Measurements from ENCODE around the gene HNRNPF.

The HNRNPF gene

DNA sequence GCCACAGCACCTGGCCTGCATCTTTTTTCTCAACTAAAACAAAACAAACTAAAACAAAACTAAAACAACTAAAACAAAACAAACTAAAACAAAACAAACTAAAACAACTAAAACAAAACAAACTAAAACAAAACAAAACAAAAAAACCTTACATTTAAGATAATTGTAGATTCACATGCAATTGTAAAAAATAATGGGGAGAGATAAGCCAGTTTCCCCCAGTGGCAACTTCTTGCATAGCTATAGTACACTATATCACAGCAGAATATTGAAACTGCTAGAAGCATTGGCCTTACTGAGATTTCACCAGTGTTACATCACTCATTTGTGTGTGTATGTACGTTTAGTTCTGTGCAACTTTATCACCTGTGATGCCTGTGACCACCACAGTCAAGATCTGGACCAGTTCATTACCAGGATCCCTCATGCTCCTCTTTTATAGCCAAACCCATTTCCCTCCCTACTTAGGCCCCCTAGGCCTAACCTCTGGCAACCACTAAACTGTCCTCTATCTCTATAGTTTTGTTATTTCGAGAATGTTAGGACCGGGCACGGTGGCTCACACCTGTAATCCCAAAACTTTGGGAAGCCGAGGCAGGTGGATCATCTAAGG lies 28.3 kb downstream of the HNRNPF start:
- FAIRE-seq, result no peak
- TF ChIP-seq POU2F2 (IDR thresholded peaks at IDR 0.05; ENCODE audit: low read depth, low read length) (no peak), SPI1 (IDR thresholded peaks at IDR 0.05; ENCODE audit: low read depth, low read length) (no peak), POLR2AphosphoS5 (IDR thresholded peaks at IDR 0.05; ENCODE audit: low read depth, low read length) (no peak), TAF1 (IDR thresholded peaks at IDR 0.05; ENCODE audit: low read depth, low read length) (no peak), POLR2A (IDR thresholded peaks at IDR 0.05; ENCODE audit: low read depth, low read length) (no peak), PAX5 (IDR thresholded peaks at IDR 0.05; ENCODE audit: insufficient read depth, low read length, severe bottlenecking) (no peak)
- no peak for DNase-seq (ENCODE audit: insufficient read length, low spot score)

DNA sequence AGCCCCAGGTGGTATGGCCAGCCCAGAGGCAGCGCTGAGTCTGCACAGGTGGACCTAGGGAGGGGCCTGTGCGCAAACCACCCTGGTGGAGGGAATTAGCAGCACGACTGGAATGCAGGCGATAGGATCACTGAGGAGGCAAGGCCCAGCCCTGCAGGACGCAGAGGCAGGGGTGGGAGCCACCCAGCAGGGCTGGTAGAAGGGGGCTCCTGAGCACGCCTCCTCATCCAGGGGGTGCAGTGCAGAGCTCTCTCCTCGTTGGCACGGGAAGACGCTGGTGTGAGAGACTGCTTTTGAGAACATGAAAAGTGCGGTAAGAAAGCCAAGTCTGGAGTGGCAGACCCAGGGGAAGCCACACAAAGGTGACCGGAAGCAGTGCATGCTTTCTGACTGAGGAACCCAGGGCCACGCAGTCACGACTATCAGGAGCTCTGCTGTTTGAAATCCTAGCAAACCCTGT lies 31.5 kb downstream of the HNRNPF start:
- FAIRE-seq, result no peak
- TF ChIP-seq POLR2AphosphoS5 (IDR thresholded peaks at IDR 0.05; ENCODE audit: low read depth, low read length), result no peak
- no peak for TF ChIP-seq PAX5 (IDR thresholded peaks at IDR 0.05; ENCODE audit: insufficient read depth, low read length, severe bottlenecking)
- TF ChIP-seq POLR2A (IDR thresholded peaks at IDR 0.05; ENCODE audit: low read depth, low read length), result no peak
- TF ChIP-seq TAF1 (IDR thresholded peaks at IDR 0.05; ENCODE audit: low read depth, low read length), result no peak
- no peak for TF ChIP-seq SPI1 (IDR thresholded peaks at IDR 0.05; ENCODE audit: low read depth, low read length)
- no peak for DNase-seq (ENCODE audit: insufficient read length, low spot score)

DNA sequence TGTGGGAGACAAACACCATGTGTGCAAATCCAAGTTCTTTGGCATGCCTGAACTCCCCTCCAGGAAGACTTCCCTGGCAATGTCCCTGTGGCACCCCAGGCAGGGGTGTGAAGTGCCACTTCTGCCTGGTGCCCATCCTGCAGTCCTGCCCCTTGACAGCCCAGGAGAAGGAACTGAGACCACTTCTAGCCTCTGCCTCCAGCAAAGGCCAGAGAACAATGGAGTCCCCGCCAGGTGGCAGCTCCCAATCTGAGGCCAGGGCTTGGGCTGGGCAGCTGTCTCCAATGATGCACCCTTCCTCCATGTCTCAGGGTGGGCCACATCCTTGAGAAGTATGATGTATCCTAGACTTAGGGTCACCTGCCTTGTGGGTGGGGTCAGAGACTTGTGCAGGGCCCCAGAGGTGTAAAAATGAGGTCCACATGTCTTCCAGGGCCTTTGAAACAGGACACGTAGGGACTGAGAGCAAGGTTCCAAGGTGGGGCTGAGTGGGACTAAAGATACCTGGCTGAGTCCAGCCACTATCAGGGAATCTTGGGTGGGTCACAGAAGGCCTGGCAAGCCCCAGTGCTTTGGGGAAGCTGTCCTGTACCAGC lies 32.1 kb downstream of the HNRNPF start:
- no peak for TF ChIP-seq POLR2AphosphoS5 (IDR thresholded peaks at IDR 0.05; ENCODE audit: low read depth, low read length)
- no peak for TF ChIP-seq POU2F2 (IDR thresholded peaks at IDR 0.05; ENCODE audit: low read depth, low read length)
- TF ChIP-seq POLR2A (IDR thresholded peaks at IDR 0.05; ENCODE audit: low read depth, low read length), result no peak
- TF ChIP-seq PAX5 (IDR thresholded peaks at IDR 0.05; ENCODE audit: insufficient read depth, low read length, severe bottlenecking), result no peak
- no peak for TF ChIP-seq TAF1 (IDR thresholded peaks at IDR 0.05; ENCODE audit: low read depth, low read length)
- TF ChIP-seq SPI1 (IDR thresholded peaks at IDR 0.05; ENCODE audit: low read depth, low read length), result no peak
- DNase-seq (ENCODE audit: insufficient read length, low spot score), result no peak
- no peak for FAIRE-seq

DNA sequence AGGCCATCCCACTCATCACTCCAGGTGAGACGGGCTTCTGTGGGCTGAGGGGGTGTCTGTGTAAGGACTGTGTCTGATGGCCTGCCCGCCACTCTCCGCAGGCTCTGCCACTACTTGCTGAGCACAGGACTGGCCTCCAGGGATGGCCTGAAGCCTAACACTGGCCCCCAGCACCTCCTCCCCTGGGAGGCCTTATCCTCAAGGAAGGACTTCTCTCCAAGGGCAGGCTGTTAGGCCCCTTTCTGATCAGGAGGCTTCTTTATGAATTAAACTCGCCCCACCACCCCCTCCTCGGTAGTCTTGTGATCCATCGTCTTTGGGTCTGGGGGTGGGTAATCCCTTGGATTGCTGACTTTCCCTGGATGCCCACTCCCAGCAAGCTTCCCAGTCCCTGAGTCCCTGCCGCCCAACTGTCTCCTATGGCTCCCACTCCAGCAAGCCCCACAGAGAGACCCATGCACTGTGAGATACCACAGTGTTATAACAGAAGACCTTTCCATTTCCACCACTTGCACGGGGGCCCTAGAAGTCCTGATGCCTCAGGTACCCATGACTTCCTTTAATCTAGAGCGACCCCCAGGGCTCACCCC lies 32.8 kb downstream of the HNRNPF start:
- DNase-seq (ENCODE audit: insufficient read length, low spot score) (no peak), FAIRE-seq (no peak)
- TF ChIP-seq POLR2AphosphoS5 (IDR thresholded peaks at IDR 0.05; ENCODE audit: low read depth, low read length), result no peak
- TF ChIP-seq POU2F2 (IDR thresholded peaks at IDR 0.05; ENCODE audit: low read depth, low read length), result no peak
- no peak for TF ChIP-seq TAF1 (IDR thresholded peaks at IDR 0.05; ENCODE audit: low read depth, low read length)
- no peak for TF ChIP-seq SPI1 (IDR thresholded peaks at IDR 0.05; ENCODE audit: low read depth, low read length)
- TF ChIP-seq POLR2A (IDR thresholded peaks at IDR 0.05; ENCODE audit: low read depth, low read length), result no peak
- no peak for TF ChIP-seq PAX5 (IDR thresholded peaks at IDR 0.05; ENCODE audit: insufficient read depth, low read length, severe bottlenecking)

DNA sequence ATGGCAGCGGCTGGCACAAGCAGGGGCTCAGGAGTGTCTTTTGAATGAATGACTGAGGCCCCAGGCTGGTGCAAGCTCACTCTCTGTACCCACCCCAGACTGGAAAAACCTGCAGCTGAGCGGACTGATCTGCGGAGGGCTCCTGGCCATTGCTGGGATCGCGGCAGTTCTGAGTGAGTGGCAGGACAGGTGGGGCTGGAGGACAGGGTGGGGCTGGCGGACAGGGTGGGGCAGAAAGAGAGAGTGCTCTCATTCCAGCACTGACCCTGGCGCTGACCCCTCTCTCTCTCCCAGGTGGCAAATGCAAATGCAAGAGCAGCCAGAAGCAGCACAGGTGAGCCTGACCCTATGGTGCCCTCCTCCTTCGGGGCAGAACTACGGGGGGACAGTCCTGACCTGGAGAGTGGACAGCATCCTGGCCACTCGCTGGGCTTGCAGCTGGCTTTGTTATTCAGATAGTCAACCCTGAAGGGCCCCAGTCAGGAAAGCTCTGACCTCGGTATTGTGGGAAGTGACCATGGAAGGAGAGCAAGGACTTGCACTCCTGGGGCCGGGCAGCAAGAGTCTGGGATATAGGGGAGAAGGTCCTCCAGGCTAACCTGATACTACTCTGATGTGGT lies 33.5 kb downstream of the HNRNPF start:
- no peak for DNase-seq (ENCODE audit: insufficient read length, low spot score)
- FAIRE-seq, result no peak
- TF ChIP-seq SPI1 (IDR thresholded peaks at IDR 0.05; ENCODE audit: low read depth, low read length), result no peak
- no peak for TF ChIP-seq TAF1 (IDR thresholded peaks at IDR 0.05; ENCODE audit: low read depth, low read length)
- no peak for TF ChIP-seq POU2F2 (IDR thresholded peaks at IDR 0.05; ENCODE audit: low read depth, low read length)
- no peak for TF ChIP-seq POLR2AphosphoS5 (IDR thresholded peaks at IDR 0.05; ENCODE audit: low read depth, low read length)
- no peak for TF ChIP-seq PAX5 (IDR thresholded peaks at IDR 0.05; ENCODE audit: insufficient read depth, low read length, severe bottlenecking)
- no peak for TF ChIP-seq POLR2A (IDR thresholded peaks at IDR 0.05; ENCODE audit: low read depth, low read length)

- FAIRE-seq (no peak), DNase-seq (ENCODE audit: insufficient read length, low spot score) (no peak)
- no peak for TF ChIP-seq PAX5 (IDR thresholded peaks at IDR 0.05; ENCODE audit: insufficient read depth, low read length, severe bottlenecking)
- no peak for TF ChIP-seq POLR2A (IDR thresholded peaks at IDR 0.05; ENCODE audit: low read depth, low read length)
- no peak for TF ChIP-seq POLR2AphosphoS5 (IDR thresholded peaks at IDR 0.05; ENCODE audit: low read depth, low read length)
- TF ChIP-seq SPI1 (IDR thresholded peaks at IDR 0.05; ENCODE audit: low read depth, low read length), result no peak
- no peak for TF ChIP-seq TAF1 (IDR thresholded peaks at IDR 0.05; ENCODE audit: low read depth, low read length)
- no peak for TF ChIP-seq POU2F2 (IDR thresholded peaks at IDR 0.05; ENCODE audit: low read depth, low read length)
Observed at GRCh38 chr10:43374194-43374593, 34.8 kb downstream of the HNRNPF start.

GRCh38 chr10:43373461-43373860 lies 35.5 kb downstream of the HNRNPF start:
- no peak for DNase-seq (ENCODE audit: insufficient read length, low spot score)
- no peak for FAIRE-seq
- no peak for TF ChIP-seq POU2F2 (IDR thresholded peaks at IDR 0.05; ENCODE audit: low read depth, low read length)
- no peak for TF ChIP-seq POLR2AphosphoS5 (IDR thresholded peaks at IDR 0.05; ENCODE audit: low read depth, low read length)
- TF ChIP-seq TAF1 (IDR thresholded peaks at IDR 0.05; ENCODE audit: low read depth, low read length), result no peak
- TF ChIP-seq SPI1 (IDR thresholded peaks at IDR 0.05; ENCODE audit: low read depth, low read length), result no peak
- no peak for TF ChIP-seq PAX5 (IDR thresholded peaks at IDR 0.05; ENCODE audit: insufficient read depth, low read length, severe bottlenecking)
- no peak for TF ChIP-seq POLR2A (IDR thresholded peaks at IDR 0.05; ENCODE audit: low read depth, low read length)

DNA sequence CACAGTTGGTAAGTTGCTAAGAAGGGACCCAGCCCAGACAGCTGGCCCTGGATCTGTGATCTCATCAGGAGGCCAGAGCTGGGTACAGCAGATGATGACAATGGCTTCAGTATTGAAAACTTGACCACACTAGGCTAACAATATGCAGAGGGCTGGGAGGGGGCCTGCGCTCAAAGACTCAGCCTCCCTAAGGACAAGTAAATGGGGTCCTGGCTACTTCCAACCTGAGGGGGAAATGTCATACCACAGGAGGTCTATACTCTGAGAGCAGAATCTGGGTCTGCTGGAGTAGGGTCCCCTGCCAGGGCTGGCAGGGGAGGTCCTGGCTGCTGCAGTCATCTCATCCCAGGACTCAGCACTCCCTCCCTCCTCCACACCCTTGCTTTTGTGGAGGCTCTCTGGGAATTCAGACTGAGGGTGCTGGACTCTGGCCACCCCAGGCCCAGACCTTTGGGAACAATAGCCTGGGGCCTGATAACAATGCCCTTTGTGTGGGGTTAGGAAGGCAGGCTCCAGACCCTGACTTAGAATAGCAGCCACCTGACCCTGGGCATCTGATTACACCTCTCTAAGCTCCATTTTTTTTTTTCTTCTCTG lies 36.1 kb downstream of the HNRNPF start:
- FAIRE-seq, result no peak
- no peak for TF ChIP-seq POLR2AphosphoS5 (IDR thresholded peaks at IDR 0.05; ENCODE audit: low read depth, low read length)
- no peak for TF ChIP-seq TAF1 (IDR thresholded peaks at IDR 0.05; ENCODE audit: low read depth, low read length)
- no peak for TF ChIP-seq SPI1 (IDR thresholded peaks at IDR 0.05; ENCODE audit: low read depth, low read length)
- no peak for TF ChIP-seq PAX5 (IDR thresholded peaks at IDR 0.05; ENCODE audit: insufficient read depth, low read length, severe bottlenecking)
- no peak for TF ChIP-seq POU2F2 (IDR thresholded peaks at IDR 0.05; ENCODE audit: low read depth, low read length)
- TF ChIP-seq POLR2A (IDR thresholded peaks at IDR 0.05; ENCODE audit: low read depth, low read length), result no peak

GRCh38 chr10:43371418-43371817 lies 37.6 kb downstream of the HNRNPF start, which contains the start of gene FXYD4:
Gene FXYD4, plus strand, starts transcription at chr10:43371636. Its CDS starts 2,111 bp downstream, at chr10:43373747.
- TF ChIP-seq POU2F2 (IDR thresholded peaks at IDR 0.05; ENCODE audit: low read depth, low read length), result no peak
- no peak for TF ChIP-seq SPI1 (IDR thresholded peaks at IDR 0.05; ENCODE audit: low read depth, low read length)
- no peak for TF ChIP-seq POLR2AphosphoS5 (IDR thresholded peaks at IDR 0.05; ENCODE audit: low read depth, low read length)
- TF ChIP-seq POLR2A (IDR thresholded peaks at IDR 0.05; ENCODE audit: low read depth, low read length), result no peak
- TF ChIP-seq TAF1 (IDR thresholded peaks at IDR 0.05; ENCODE audit: low read depth, low read length), result no peak
- no peak for TF ChIP-seq PAX5 (IDR thresholded peaks at IDR 0.05; ENCODE audit: insufficient read depth, low read length, severe bottlenecking)
- no peak for DNase-seq (ENCODE audit: insufficient read length, low spot score)
- no peak for FAIRE-seq

More for the DNA sequence above, 36.1 kb downstream of the HNRNPF start:
- no peak for DNase-seq (ENCODE audit: insufficient read length, low spot score)

All from GM12891 (cell line).